Astrocyte (in vitro differentiated cells and primary cell): ENCODE measurements around the gene PIGZ. TPM values are rescaled to one million over a fixed set of nuclear protein-coding genes. Genes with fewer than 3 reads are reported as not detected.

Source experiments
- DNase-seq: peaks from one replicate; pipeline ENCODE4 v3.0.0-alpha.2; 2010; ENCODE audit warnings: low read depth
- FAIRE-seq: peaks from 2 replicates; lab custom pipeline; 2011; peaks lifted over from hg19 to GRCh38; lab: Jason Lieb, UNC
- H2AFZ ChIP-seq: 2 replicates; pipeline ENCODE4 v1.6.0; 2012; ENCODE audit warnings: low read depth, low read length, inconsistent platforms
- H3K27ac ChIP-seq: 2 replicates; pipeline ENCODE4 v1.5.1; 2011; ENCODE audit warnings: low read depth, low read length, inconsistent platforms
- H3K27me3 ChIP-seq: 2 replicates; pipeline ENCODE4 v1.6.0; 2011; ENCODE audit warnings: low read length, inconsistent platforms; ENCODE audit not compliant: insufficient read depth
- H3K36me3 ChIP-seq: 2 replicates; pipeline ENCODE4 v1.5.1; 2011; ENCODE audit warnings: low read length, inconsistent platforms; ENCODE audit not compliant: insufficient read depth
- H3K4me1 ChIP-seq: 2 replicates; pipeline ENCODE4 v1.5.1; 2011; ENCODE audit warnings: low read length, inconsistent platforms; ENCODE audit not compliant: insufficient read depth
- H3K4me2 ChIP-seq: 2 replicates; pipeline ENCODE4 v1.6.0; 2012; ENCODE audit warnings: low read length, inconsistent platforms
- H3K4me3 ChIP-seq: 2 replicates; pipeline ENCODE4 v1.5.1; 2011; ENCODE audit warnings: low read depth, mild to moderate bottlenecking, low read length, inconsistent platforms; ENCODE audit not compliant: insufficient read depth
- H3K79me2 ChIP-seq: 2 replicates; pipeline ENCODE4 v1.6.0; 2012; ENCODE audit warnings: mild to moderate bottlenecking, low read length, inconsistent platforms; ENCODE audit not compliant: insufficient read depth
- H3K9ac ChIP-seq: 2 replicates; pipeline ENCODE4 v1.6.0; 2012; ENCODE audit warnings: mild to moderate bottlenecking, low read length, inconsistent platforms
- H3K9me3 ChIP-seq: 2 replicates; pipeline ENCODE4 v1.5.1; 2012; ENCODE audit warnings: low read depth, mild to moderate bottlenecking, low read length, inconsistent platforms; ENCODE audit not compliant: insufficient read depth
- H4K20me1 ChIP-seq: 2 replicates; pipeline ENCODE4 v1.6.0; 2012; ENCODE audit warnings: low read length, inconsistent platforms; ENCODE audit not compliant: insufficient read depth
- H3K27ac Mint-ChIP-seq: one replicate; pipeline ENCODE4 v1.8.0; 2021; ENCODE audit warnings: mild to moderate bottlenecking, mixed read lengths; ENCODE audit not compliant: unreplicated experiment
- H3K27me3 Mint-ChIP-seq: one replicate; pipeline ENCODE4 v1.8.0; 2021; ENCODE audit warnings: low read depth, mixed read lengths; ENCODE audit not compliant: unreplicated experiment
- H3K36me3 Mint-ChIP-seq: one replicate; pipeline ENCODE4 v1.8.0; 2021; ENCODE audit warnings: low read depth, mixed read lengths; ENCODE audit not compliant: unreplicated experiment
- H3K4me1 Mint-ChIP-seq: one replicate; pipeline ENCODE4 v1.8.0; 2021; ENCODE audit warnings: low read depth, mixed read lengths; ENCODE audit not compliant: unreplicated experiment
- H3K4me3 Mint-ChIP-seq: one replicate; pipeline ENCODE4 v1.8.0; 2021; ENCODE audit warnings: mild to moderate bottlenecking, moderate library complexity, mixed read lengths; ENCODE audit not compliant: unreplicated experiment
- H3K9me3 Mint-ChIP-seq: one replicate; pipeline ENCODE4 v1.8.0; 2021; ENCODE audit warnings: mild to moderate bottlenecking, mixed read lengths; ENCODE audit not compliant: unreplicated experiment
- EZH2 ChIP-seq: IDR thresholded peaks from 2 replicates; pipeline ENCODE4 v1.6.1; 2012; ENCODE audit warnings: mild to moderate bottlenecking, low read length, inconsistent platforms; ENCODE audit not compliant: insufficient read depth
- total RNA-seq: library from RNA; stranded (reverse); gene quantifications from 2 replicates; pipeline ENCODE4 v1.2.1, GENCODE V29; 2021
- TF ChIP-seq, protein P1 (sequence below): IDR thresholded peaks from 2 replicates; pipeline ENCODE4 v1.5.1; 2011; ENCODE audit warnings: low read depth, mild to moderate bottlenecking, inconsistent platforms, low read length, moderate library complexity; ENCODE audit not compliant: insufficient read depth

The PIGZ gene
- total RNA-seq, 1 donor from 2014 or later = 0.54 TPM

DNA sequence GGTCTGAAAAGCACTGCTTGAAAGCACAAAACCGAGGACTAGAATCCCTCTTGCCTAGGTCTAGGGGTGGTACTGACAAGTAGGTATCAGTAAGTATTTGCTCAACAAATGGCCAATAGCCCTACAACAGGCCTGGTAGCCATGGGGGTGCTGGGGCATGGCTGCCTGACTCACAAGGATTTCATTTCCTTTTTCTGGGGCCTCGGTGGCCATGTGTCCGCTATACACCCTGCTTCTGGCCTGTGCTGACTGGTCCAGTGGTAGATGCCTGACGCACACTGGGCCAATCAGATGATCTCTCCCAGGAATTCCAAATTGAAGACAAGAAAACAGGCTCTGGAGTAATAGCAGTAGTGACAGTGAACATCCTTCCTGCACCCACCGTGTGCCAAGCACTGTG is 31.6 kb upstream of the PIGZ start:
- Mint-ChIP-seq H3K36me3 (peaks cover 4% of the 10 kb centered on the region), H3K4me3 (no peak overlapping the region)
- no peak for FAIRE-seq

DNA sequence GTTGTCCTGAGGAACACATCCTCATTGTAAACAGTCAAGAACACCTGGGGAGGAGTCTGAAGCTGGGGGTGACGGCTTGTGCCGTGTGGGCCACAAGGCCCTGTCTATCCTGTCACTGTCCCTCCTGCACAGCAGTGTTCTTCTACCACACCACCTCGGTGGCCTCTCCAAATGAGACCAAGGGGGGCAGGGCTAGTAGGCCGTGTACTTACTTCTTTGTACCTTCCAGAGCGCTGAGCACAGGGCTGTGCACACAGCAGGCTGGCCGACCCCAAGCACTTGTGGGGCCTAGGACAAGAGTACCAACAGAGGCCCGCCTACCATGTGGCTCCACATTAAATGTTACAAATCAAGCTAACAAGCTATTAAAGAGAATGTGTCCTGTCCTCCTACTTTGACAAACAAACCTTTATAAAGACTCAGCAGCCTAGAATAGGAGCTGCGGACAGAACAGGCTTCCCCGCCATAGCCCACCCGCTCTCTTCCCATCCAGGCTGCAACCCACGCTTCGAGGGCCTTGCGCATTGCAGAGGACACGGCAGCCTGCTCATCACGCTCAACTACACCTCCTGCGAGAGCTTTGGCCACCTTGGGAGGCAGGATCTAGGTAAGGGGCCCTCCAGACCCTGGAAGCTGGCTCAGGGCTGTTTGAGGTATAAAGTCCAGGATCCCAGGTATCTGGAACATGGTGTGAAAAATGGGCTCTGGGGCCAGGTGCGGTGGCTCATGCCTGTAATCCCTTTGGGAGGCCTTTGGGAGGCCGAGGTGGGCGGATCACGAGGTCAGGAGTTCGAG is 30.5 kb upstream of the PIGZ start:
- Histone ChIP-seq H3K27ac (no peak overlapping the region), H3K4me3 (no peak overlapping the region), H3K9me3 (peaks cover 2% of the 10 kb centered on the region), H3K9ac (no peak overlapping the region), H3K79me2 (no peaks in the 10 kb centered on the region), H4K20me1 (no peaks in the 10 kb centered on the region), H3K27me3 (no peaks in the 10 kb centered on the region), H3K36me3 (no peaks in the 10 kb centered on the region), H2AFZ (no peak overlapping the region), H3K4me2 (no peak overlapping the region), H3K4me1 (peaks cover 5% of the 10 kb centered on the region)
- Mint-ChIP-seq H3K27ac (no peak overlapping the region), H3K27me3 (peaks cover 10% of the 10 kb centered on the region), H3K4me3 (no peak overlapping the region), H3K36me3 (peaks cover 2% of the 10 kb centered on the region), H3K9me3 (no peaks in the 10 kb centered on the region), H3K4me1 (no peaks in the 10 kb centered on the region)
- TF ChIP-seq, protein P1, sequence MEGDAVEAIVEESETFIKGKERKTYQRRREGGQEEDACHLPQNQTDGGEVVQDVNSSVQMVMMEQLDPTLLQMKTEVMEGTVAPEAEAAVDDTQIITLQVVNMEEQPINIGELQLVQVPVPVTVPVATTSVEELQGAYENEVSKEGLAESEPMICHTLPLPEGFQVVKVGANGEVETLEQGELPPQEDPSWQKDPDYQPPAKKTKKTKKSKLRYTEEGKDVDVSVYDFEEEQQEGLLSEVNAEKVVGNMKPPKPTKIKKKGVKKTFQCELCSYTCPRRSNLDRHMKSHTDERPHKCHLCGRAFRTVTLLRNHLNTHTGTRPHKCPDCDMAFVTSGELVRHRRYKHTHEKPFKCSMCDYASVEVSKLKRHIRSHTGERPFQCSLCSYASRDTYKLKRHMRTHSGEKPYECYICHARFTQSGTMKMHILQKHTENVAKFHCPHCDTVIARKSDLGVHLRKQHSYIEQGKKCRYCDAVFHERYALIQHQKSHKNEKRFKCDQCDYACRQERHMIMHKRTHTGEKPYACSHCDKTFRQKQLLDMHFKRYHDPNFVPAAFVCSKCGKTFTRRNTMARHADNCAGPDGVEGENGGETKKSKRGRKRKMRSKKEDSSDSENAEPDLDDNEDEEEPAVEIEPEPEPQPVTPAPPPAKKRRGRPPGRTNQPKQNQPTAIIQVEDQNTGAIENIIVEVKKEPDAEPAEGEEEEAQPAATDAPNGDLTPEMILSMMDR = no peak
- no peak for TF ChIP-seq EZH2
- FAIRE-seq (no peak), DNase-seq (no peak)

More for the DNA sequence above, 31.6 kb upstream of the PIGZ start:
- Mint-ChIP-seq H3K27me3 (peaks cover 19% of the 10 kb centered on the region), H3K4me1 (peaks cover 2% of the 10 kb centered on the region), H3K27ac (no peak overlapping the region), H3K9me3 (peaks cover 2% of the 10 kb centered on the region)
- H2AFZ ChIP-seq = peak overlapping the region; percentile 34
- no peak overlapping the region for H3K4me3 ChIP-seq
- peaks cover 5% of the 10 kb centered on the region for H3K4me1 ChIP-seq
- H3K9me3 ChIP-seq = no peaks in the 10 kb centered on the region
- H3K4me2 ChIP-seq = no peak overlapping the region
- TF ChIP-seq, protein P1 = no peak
- no peak for TF ChIP-seq EZH2
- H3K36me3 ChIP-seq = no peaks in the 10 kb centered on the region
- no peaks in the 10 kb centered on the region for H3K27me3 ChIP-seq
- no peak overlapping the region for H3K27ac ChIP-seq
- DNase-seq = no peak
- no peaks in the 10 kb centered on the region for H4K20me1 ChIP-seq
- no peak overlapping the region for H3K9ac ChIP-seq
- no peaks in the 10 kb centered on the region for H3K79me2 ChIP-seq

DNA sequence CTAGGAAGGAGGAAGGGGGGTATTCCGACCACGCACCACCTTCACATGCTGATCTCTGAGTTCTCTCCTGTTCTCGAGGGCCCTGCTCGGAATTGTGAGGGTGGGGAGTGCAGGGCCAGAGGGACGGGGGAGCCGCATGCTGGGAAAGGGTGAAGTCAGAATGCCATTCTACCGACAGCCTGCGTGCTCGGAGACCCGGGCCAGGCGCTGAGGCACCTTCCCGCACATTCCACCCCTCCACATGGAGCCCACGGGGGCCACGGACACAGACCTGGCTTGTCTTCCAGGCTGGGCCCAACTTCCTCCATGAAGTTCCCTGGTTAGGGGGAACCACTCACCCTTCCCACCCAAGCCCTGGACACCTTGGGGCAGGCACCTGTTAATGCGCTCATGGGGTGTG is 28.7 kb upstream of the PIGZ start:
- Mint-ChIP-seq H3K9me3 (no peaks in the 10 kb centered on the region), H3K36me3 (peaks cover 2% of the 10 kb centered on the region), H3K27ac (no peak overlapping the region), H3K4me3 (no peak overlapping the region), H3K4me1 (no peaks in the 10 kb centered on the region), H3K27me3 (peaks cover 8% of the 10 kb centered on the region)
- H3K27me3 ChIP-seq = no peaks in the 10 kb centered on the region
- no peak overlapping the region for H2AFZ ChIP-seq
- H3K79me2 ChIP-seq = no peaks in the 10 kb centered on the region
- H3K9ac ChIP-seq = no peak overlapping the region
- H3K4me3 ChIP-seq = no peak overlapping the region
- H4K20me1 ChIP-seq = no peaks in the 10 kb centered on the region
- no peak for FAIRE-seq
- H3K4me2 ChIP-seq = no peak overlapping the region
- H3K27ac ChIP-seq = no peak overlapping the region
- DNase-seq = no peak
- no peaks in the 10 kb centered on the region for H3K36me3 ChIP-seq
- no peaks in the 10 kb centered on the region for H3K4me1 ChIP-seq
- H3K9me3 ChIP-seq = peaks cover 2% of the 10 kb centered on the region
- TF ChIP-seq, protein P1 = no peak
